Measurements from ENCODE around the gene RTEL1.

The RTEL1 gene

DNA sequence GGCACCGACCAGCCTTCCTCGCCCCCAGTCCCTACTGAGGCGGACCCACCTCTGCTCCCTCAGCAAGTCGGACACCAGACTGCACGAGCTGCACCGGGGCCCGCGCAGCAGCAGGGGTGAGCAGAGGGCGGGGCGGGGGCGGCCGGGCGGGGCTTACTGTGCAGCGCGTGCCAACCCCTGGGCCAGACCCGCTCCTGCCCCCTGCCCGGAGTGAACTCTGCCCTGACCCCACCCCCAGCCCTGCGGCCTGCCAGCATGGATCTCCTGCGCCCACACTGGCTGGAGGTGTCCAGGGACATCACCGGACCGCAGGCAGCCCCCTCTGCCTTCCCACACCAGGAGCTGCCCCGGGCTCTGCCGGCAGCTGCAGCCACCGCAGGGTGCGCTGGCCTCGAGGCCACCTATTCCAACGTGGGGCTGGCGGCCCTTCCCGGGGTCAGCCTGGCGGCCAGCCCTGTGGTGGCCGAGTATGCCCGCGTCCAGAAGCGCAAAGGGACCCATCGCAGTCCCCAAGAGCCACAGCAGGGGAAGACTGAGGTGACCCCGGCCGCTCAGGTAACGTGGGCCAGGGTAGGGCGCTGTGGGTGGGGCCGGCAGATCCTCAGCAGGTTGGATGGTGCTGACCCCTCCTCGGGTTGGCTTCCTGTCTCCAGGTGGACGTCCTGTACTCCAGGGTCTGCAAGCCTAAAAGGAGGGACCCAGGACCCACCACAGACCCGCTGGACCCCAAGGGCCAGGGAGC is 80.0 kb downstream of the RTEL1 start:
- Histone ChIP-seq H3K27ac (ENCODE audit: low read depth, low read length) (no peak overlapping the region), H3K4me1 (ENCODE audit: insufficient read depth, low read length) (peaks cover 18% of the 10 kb centered on the region), H3K9ac (ENCODE audit: low read length) (no peak overlapping the region), H3K27me3 (ENCODE audit: control insufficient read depth in 1 of 2, insufficient read depth in 2 of 2, low read length in 2 of 2) (no peaks in the 10 kb centered on the region), H3K4me3 (ENCODE audit: low read depth in 1 of 2, low read length in 2 of 2) (peak overlapping the region; percentile 20 to 32), H3K9me3 (ENCODE audit: low read length) (no peaks in the 10 kb centered on the region), H3K36me3 (ENCODE audit: insufficient read depth, low read length) (peaks cover 22% of the 10 kb centered on the region)

DNA sequence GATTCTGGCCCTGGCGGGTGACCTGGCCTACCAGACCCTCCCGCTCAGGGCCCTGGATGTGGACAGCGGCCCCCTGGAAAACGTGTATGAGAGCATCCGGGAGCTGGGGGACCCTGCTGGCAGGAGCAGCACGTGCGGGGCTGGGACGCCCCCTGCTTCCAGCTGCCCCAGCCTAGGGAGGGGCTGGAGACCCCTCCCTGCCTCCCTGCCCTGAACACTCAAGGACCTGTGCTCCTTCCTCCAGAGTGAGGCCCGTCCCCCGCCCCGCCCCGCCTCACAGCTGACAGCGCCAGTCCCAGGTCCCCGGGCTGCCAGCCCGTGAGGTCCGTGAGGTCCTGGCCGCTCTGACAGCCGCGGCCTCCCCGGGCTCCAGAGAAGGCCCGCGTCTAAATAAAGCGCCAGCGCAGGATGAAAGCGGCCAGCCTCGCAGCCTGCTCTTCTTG is 80.6 kb downstream of the RTEL1 start:
- H3K27me3 ChIP-seq (ENCODE audit: control insufficient read depth in 1 of 2, insufficient read depth in 2 of 2, low read length in 2 of 2) = no peaks in the 10 kb centered on the region
- peaks cover 16% of the 10 kb centered on the region for H3K36me3 ChIP-seq (ENCODE audit: insufficient read depth, low read length)
- no peaks in the 10 kb centered on the region for H3K9me3 ChIP-seq (ENCODE audit: low read length)
- H3K27ac ChIP-seq (ENCODE audit: low read depth, low read length) = peak overlapping the region; percentile 91
- peak overlapping the region; percentile 70 to 85 for H3K4me3 ChIP-seq (ENCODE audit: low read depth in 1 of 2, low read length in 2 of 2)
- peaks cover 18% of the 10 kb centered on the region for H3K4me1 ChIP-seq (ENCODE audit: insufficient read depth, low read length)
- H3K9ac ChIP-seq (ENCODE audit: low read length) = no peak overlapping the region

DNA sequence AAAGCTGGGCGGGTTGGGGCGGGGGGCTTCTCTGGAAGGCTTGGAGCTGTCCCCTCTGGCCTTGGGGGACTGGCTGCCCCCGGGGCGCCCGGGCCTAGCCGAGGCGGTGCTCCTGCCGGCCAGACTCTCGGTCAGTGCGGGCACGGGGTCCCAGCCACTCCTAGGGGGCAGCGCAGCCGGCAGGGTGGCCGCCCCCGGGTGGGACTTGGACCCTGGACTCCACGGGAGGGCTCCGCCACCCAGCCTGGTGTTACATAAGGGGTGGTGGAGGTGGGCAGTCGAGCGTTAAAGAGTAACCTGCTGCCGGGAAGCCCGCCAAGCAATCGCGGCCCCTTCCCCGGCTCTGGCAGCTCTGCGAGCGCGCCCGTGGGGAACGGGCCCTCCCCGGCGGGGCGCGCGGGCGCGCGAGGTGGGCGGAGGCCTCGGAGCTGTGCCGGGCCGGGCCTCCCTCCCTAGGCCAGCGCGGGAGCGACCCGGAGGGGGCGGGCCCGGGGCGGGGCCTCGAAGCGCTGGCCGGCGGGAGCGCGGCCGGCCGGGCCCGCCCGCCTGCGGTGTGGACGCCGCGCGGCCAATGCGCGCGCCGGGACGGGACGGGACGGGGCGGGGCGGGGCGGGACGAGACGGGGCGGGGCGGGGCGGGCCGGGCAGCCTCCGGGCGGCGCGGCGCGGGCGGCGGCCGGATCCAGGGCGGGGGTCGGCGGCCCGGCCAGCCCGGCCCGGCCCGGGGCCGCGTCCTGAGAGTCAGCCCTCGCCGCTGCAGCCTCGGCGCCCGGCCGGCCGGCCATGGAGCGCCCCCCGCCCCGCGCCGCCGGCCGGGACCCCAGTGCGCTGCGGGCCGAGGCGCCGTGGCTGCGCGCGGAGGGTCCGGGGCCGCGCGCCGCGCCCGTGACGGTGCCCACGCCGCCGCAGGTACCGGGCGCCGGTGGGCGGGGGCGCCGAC is 81.3 kb downstream of the RTEL1 start, which contains the start of gene SLC2A4RG:
SLC2A4RG (plus strand) TSS at position 647 of the 940 bp plus-strand sequence; CDS start at position 784, 137 bp downstream.
- Histone ChIP-seq H3K4me1 (ENCODE audit: insufficient read depth, low read length) (peaks cover 18% of the 10 kb centered on the region), H3K9me3 (ENCODE audit: low read length) (no peaks in the 10 kb centered on the region), H3K27me3 (ENCODE audit: control insufficient read depth in 1 of 2, insufficient read depth in 2 of 2, low read length in 2 of 2) (no peaks in the 10 kb centered on the region), H3K9ac (ENCODE audit: low read length) (peak within 1 kb of the TSS; percentile 33), H3K4me3 (ENCODE audit: low read depth in 1 of 2, low read length in 2 of 2) (peak within 1 kb of the TSS; percentile 70 to 85), H3K36me3 (ENCODE audit: insufficient read depth, low read length) (peaks cover 9% of the 10 kb centered on the region), H3K27ac (ENCODE audit: low read depth, low read length) (peak within 1 kb of the TSS; percentile 99)

DNA sequence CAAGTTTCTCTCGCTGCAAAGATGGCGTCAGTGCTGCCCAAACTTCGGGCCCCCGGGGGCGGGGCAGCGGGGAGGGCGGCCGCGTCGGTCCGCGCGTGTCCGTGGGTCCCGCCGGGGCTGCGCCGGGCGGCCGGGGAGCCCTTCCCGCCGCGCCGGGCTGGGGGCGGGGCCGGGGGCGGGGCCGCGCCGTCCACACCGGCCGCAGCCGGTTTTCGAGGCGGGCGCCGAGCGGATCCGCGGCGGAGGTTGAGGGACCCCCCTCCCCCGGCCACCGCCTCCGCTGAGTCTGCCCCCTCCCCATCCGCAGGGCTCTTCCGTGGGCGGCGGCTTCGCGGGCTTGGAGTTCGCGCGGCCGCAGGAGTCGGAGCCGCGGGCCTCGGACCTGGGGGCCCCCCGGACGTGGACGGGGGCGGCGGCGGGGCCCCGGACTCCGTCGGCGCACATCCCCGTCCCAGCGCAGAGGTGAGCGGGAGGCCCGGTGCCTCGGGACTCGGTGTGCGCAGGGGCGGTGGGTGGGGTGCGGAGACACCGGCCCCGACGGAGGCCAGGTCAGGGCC is 82.0 kb downstream of the RTEL1 start:
- Histone ChIP-seq H3K36me3 (ENCODE audit: insufficient read depth, low read length) (peaks cover 2% of the 10 kb centered on the region), H3K9me3 (ENCODE audit: low read length) (no peaks in the 10 kb centered on the region), H3K9ac (ENCODE audit: low read length) (peak overlapping the region; percentile 33), H3K4me1 (ENCODE audit: insufficient read depth, low read length) (peaks cover 18% of the 10 kb centered on the region), H3K27me3 (ENCODE audit: control insufficient read depth in 1 of 2, insufficient read depth in 2 of 2, low read length in 2 of 2) (no peaks in the 10 kb centered on the region), H3K4me3 (ENCODE audit: low read depth in 1 of 2, low read length in 2 of 2) (peak overlapping the region; percentile 65 to 80), H3K27ac (ENCODE audit: low read depth, low read length) (peak overlapping the region; percentile 99)

DNA sequence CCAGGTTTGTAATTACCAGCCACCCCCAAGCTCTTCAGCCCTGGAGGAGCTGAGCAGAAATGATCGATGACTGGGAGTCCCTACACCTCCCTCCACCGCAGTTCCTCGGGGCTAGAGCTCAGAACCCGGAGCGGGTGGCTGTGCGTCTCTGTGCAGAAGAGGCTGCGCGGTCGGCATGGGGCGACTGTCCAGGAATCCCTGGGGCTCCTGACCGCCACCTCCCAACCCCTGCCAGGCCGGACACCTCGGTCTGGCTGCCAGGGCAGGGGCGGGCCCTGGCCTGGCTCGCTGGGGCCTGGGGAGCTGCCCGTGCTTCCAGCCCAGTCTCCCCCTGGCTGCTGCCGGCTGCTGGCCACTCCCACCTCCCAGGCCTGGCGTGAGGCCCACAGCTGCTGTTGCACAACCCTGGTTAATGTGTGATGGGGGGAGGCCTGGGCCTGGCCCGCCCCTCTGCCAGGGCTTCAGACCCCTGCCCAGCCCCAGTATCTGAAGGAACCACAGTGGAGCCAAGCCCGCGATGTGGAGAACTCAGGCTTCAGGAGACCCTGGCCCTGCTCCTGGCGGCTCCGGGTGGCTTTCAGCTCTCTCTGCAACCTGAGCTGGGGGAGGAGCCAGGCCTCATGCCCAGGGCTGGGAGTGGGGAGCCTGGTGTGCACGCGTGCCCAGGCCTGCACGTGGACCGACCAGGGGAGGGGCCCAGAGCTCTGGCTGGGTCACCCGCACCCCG is 82.7 kb downstream of the RTEL1 start:
- Histone ChIP-seq H3K9ac (ENCODE audit: low read length) (peak overlapping the region; percentile 33), H3K4me1 (ENCODE audit: insufficient read depth, low read length) (peaks cover 18% of the 10 kb centered on the region), H3K27me3 (ENCODE audit: control insufficient read depth in 1 of 2, insufficient read depth in 2 of 2, low read length in 2 of 2) (no peaks in the 10 kb centered on the region)

DNA sequence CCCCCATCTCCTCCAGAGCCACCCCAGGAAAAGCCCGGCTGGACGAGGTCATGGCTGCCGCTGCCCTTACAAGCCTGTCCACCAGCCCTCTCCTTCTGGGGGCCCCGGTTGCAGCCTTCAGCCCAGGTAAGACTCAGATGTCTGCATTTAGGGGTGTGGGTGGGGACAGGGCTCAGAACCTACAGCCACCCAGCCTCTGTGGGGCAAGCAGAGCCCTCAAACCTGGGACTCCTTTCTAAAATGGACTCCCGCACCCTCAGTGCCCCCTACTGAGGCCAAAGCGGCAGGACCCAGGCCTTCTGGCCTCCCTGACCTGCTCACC is 83.2 kb downstream of the RTEL1 start:
- no peak overlapping the region for H3K9ac ChIP-seq (ENCODE audit: low read length)
- H3K27ac ChIP-seq (ENCODE audit: low read depth, low read length) = peak overlapping the region; percentile 76
- no peaks in the 10 kb centered on the region for H3K27me3 ChIP-seq (ENCODE audit: control insufficient read depth in 1 of 2, insufficient read depth in 2 of 2, low read length in 2 of 2)
- peak overlapping the region; percentile 65 to 80 for H3K4me3 ChIP-seq (ENCODE audit: low read depth in 1 of 2, low read length in 2 of 2)
- no peaks in the 10 kb centered on the region for H3K36me3 ChIP-seq (ENCODE audit: insufficient read depth, low read length)
- peaks cover 18% of the 10 kb centered on the region for H3K4me1 ChIP-seq (ENCODE audit: insufficient read depth, low read length)
- H3K9me3 ChIP-seq (ENCODE audit: low read length) = no peaks in the 10 kb centered on the region

More for the DNA sequence above, 82.7 kb downstream of the RTEL1 start:
- Histone ChIP-seq H3K36me3 (ENCODE audit: insufficient read depth, low read length) (no peaks in the 10 kb centered on the region), H3K27ac (ENCODE audit: low read depth, low read length) (peak overlapping the region; percentile 99), H3K4me3 (ENCODE audit: low read depth in 1 of 2, low read length in 2 of 2) (peak overlapping the region; percentile 65 to 80), H3K9me3 (ENCODE audit: low read length) (no peaks in the 10 kb centered on the region)

DNA sequence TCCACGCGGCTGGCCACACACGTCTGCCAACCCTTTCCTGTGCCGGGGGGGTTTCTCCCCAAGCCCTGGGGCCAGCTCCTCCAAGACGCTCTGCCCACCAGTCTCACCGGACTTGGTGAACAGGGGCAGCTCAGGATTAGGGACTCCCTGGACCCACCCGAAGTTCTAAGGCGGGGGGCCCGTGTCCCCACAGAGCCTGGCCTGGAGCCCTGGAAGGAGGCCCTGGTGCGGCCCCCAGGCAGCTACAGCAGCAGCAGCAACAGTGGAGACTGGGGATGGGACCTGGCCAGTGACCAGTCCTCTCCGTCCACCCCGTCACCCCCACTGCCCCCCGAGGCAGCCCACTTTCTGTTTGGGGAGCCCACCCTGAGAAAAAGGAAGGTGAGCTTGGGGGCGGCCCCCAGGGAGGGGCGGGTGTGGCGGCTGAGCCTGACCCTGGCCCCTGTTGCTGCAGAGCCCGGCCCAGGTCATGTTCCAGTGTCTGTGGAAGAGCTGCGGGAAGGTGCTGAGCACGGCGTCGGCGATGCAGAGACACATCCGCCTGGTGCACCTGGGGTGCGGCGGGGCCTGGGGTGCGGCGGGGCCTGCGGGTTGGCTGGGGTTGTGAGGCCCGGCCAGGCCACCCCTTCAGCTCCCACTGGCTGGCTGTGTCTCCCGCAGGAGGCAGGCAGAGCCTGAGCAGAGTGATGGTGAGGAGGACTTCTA is 83.7 kb downstream of the RTEL1 start:
- no peaks in the 10 kb centered on the region for H3K9me3 ChIP-seq (ENCODE audit: low read length)
- H3K27me3 ChIP-seq (ENCODE audit: control insufficient read depth in 1 of 2, insufficient read depth in 2 of 2, low read length in 2 of 2) = no peaks in the 10 kb centered on the region
- H3K27ac ChIP-seq (ENCODE audit: low read depth, low read length) = peak overlapping the region; percentile 76
- H3K4me1 ChIP-seq (ENCODE audit: insufficient read depth, low read length) = peaks cover 18% of the 10 kb centered on the region
- peak overlapping the region; percentile 65 to 80 for H3K4me3 ChIP-seq (ENCODE audit: low read depth in 1 of 2, low read length in 2 of 2)
- H3K36me3 ChIP-seq (ENCODE audit: insufficient read depth, low read length) = no peaks in the 10 kb centered on the region
- H3K9ac ChIP-seq (ENCODE audit: low read length) = no peak overlapping the region

DNA sequence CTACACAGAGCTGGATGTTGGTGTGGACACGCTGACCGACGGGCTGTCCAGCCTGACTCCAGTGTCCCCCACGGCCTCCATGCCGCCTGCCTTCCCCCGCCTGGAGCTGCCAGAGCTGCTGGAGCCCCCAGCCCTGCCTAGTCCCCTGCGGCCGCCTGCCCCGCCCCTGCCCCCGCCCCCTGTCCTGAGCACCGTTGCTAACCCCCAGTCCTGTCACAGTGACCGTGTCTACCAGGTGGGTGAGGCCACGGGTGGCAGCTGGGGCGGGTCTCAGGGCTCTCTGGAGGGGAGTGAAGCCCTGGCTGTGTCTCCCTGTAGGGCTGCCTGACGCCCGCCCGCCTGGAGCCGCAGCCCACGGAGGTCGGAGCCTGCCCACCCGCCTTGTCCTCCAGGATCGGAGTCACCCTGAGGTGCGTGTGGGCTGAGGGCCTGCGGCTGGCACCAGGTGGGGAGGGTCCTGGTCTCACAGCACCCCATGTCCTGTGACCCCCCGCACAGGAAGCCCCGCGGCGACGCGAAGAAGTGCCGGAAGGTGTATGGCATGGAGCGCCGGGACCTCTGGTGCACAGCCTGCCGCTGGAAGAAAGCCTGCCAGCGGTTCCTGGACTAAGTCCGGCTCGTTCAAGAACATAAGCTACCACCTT is 84.4 kb downstream of the RTEL1 start:
- Histone ChIP-seq H3K4me3 (ENCODE audit: low read depth in 1 of 2, low read length in 2 of 2) (no peak overlapping the region), H3K27me3 (ENCODE audit: control insufficient read depth in 1 of 2, insufficient read depth in 2 of 2, low read length in 2 of 2) (no peaks in the 10 kb centered on the region), H3K9ac (ENCODE audit: low read length) (no peak overlapping the region), H3K4me1 (ENCODE audit: insufficient read depth, low read length) (peaks cover 18% of the 10 kb centered on the region), H3K9me3 (ENCODE audit: low read length) (no peaks in the 10 kb centered on the region), H3K36me3 (ENCODE audit: insufficient read depth, low read length) (no peaks in the 10 kb centered on the region), H3K27ac (ENCODE audit: low read depth, low read length) (no peak overlapping the region)

DNA sequence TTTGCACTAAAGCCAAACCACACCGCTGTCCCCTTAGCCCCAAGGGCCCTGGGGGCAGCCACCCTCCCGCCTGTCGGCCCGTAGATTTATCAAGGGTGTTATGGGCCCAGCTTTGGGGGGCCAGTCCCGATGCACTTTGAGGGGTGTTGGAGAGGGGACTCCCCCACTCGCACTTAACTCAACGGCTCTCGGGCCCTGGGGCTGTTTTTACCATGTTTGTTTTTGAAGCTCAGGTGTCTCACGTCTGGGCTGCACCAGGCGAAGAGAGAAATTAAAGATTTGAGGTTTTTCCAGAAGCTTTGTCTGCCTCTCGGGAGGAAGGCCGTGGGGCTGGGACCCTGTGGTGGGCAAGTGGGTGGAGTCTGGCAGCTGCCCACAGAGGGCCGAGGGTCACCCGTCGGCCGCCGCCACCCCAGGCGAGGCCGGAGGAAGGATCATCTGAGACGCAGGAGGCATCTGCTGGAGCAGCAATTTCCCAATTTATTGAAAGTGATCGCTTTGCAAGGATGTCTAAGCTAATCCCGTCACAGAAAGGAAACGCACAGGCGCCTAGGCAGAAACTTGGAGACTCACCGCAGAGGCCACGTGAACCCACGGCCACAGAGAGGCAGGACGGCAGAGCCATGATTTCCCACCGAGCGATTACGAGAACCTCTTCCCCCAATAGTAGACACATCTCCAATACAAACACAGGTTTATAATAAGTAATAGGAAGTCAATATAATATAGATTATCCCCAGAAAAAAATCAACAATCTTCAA is 85.3 kb downstream of the RTEL1 start:
- Histone ChIP-seq H3K4me3 (ENCODE audit: low read depth in 1 of 2, low read length in 2 of 2) (no peak overlapping the region), H3K9ac (ENCODE audit: low read length) (no peak overlapping the region), H3K9me3 (ENCODE audit: low read length) (no peaks in the 10 kb centered on the region), H3K27me3 (ENCODE audit: control insufficient read depth in 1 of 2, insufficient read depth in 2 of 2, low read length in 2 of 2) (no peaks in the 10 kb centered on the region), H3K36me3 (ENCODE audit: insufficient read depth, low read length) (no peaks in the 10 kb centered on the region), H3K27ac (ENCODE audit: low read depth, low read length) (no peak overlapping the region), H3K4me1 (ENCODE audit: insufficient read depth, low read length) (peaks cover 14% of the 10 kb centered on the region)

DNA sequence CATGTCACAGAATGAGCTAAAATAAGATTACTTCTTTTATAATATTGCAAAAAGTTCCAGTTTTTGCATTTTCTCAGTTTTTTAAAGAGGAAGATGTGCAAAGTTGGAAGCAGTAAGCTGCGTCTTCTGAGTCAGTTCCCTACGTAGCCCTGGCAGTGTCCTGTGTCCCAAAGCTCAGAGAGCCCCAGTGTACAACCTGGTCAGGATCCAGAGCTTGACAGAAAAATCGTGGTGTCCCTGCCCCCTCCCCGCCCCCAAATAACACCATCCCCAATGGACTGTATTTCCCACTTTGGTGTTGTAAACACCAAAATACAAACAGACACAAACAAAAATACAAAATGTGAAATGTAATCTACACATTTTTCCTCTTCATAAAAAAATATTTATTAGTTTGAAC is 86.0 kb downstream of the RTEL1 start:
- H3K36me3 ChIP-seq (ENCODE audit: insufficient read depth, low read length) = no peaks in the 10 kb centered on the region
- no peak overlapping the region for H3K9ac ChIP-seq (ENCODE audit: low read length)
- no peak overlapping the region for H3K4me3 ChIP-seq (ENCODE audit: low read depth in 1 of 2, low read length in 2 of 2)
- no peaks in the 10 kb centered on the region for H3K27me3 ChIP-seq (ENCODE audit: control insufficient read depth in 1 of 2, insufficient read depth in 2 of 2, low read length in 2 of 2)
- peaks cover 11% of the 10 kb centered on the region for H3K4me1 ChIP-seq (ENCODE audit: insufficient read depth, low read length)
- no peaks in the 10 kb centered on the region for H3K9me3 ChIP-seq (ENCODE audit: low read length)
- H3K27ac ChIP-seq (ENCODE audit: low read depth, low read length) = no peak overlapping the region
